Neutrophil (primary cell): Measurements from ENCODE around the gene NIP7.

Experiments
- H3K27ac ChIP-seq: fragments of 200-600 bp; sonication (generic); 2 replicates; pipeline ENCODE4 v1.5.1; 2016; ENCODE audit warnings: mild to moderate bottlenecking, moderate library complexity
- H3K27me3 ChIP-seq: fragments of 200-600 bp; sonication (generic); 2 replicates; pipeline ENCODE4 v1.6.0; 2016; ENCODE audit warnings: mild to moderate bottlenecking
- H3K36me3 ChIP-seq: fragments of 200-600 bp; sonication (generic); 2 replicates; pipeline ENCODE4 v1.5.1; 2017
- H3K4me1 ChIP-seq, 2 experiments: fragments of 200-600 bp in 1 of 2; sonication (generic) in 1 of 2; 1 replicate in 1 of 2; 2 replicates in 1 of 2; pipeline versions ENCODE4 v1.5.1 to v1.6.1; 2013 to 2016; ENCODE audit warnings: low read depth in 1 of 2, low read length in 1 of 2, mild to moderate bottlenecking in 1 of 2, moderate library complexity in 1 of 2; ENCODE audit not compliant: control insufficient read depth in 1 of 2, insufficient read depth in 1 of 2
- H3K4me3 ChIP-seq, 2 experiments: fragments of 200-600 bp in 1 of 2; sonication (generic) in 1 of 2; 1 replicate in 1 of 2; 2 replicates in 1 of 2; pipeline ENCODE4 v1.5.1; 2013 to 2016; ENCODE audit warnings: low read depth in 1 of 2, low read length in 1 of 2, mild to moderate bottlenecking in 1 of 2, moderate library complexity in 1 of 2
- H3K9me3 ChIP-seq: fragments of 200-600 bp; sonication (generic); 2 replicates; pipeline ENCODE4 v1.5.1; 2016
- CTCF ChIP-seq: fragments of 200-600 bp; sonication (generic); IDR thresholded peaks from 2 replicates; pipeline ENCODE4 v1.5.1; 2016; ENCODE audit warnings: antibody characterized with exemption

The NIP7 gene

GRCh38 chr16:69384974-69385373 lies 45.4 kb downstream of the NIP7 start:
- Histone ChIP-seq H3K4me1 (peaks cover 12 to 14% of the 10 kb centered on the region in 2 experiments), H3K4me3 (peak overlapping the region; percentile 66 to 71), H3K9me3 (no peaks in the 10 kb centered on the region), H3K27ac (peak overlapping the region; percentile 90), H3K36me3 (peaks cover 31% of the 10 kb centered on the region), H3K27me3 (no peaks in the 10 kb centered on the region)
- TF ChIP-seq CTCF: no peak

GRCh38 chr16:69386596-69386995 lies 47.0 kb downstream of the NIP7 start:
- no peak overlapping the region for H3K4me3 ChIP-seq
- no peaks in the 10 kb centered on the region for H3K27me3 ChIP-seq
- no peaks in the 10 kb centered on the region for H3K9me3 ChIP-seq
- peaks cover 12 to 14% of the 10 kb centered on the region in 2 experiments for H3K4me1 ChIP-seq
- TF ChIP-seq CTCF: no peak
- peaks cover 18% of the 10 kb centered on the region for H3K36me3 ChIP-seq
- no peak overlapping the region for H3K27ac ChIP-seq
